HG03196 (cell line): Measurements from ENCODE around the gene IGFL4.
"Not testable (repeated sequence)": the region's sequence is repeated elsewhere in the genome, so short reads cannot be mapped to it uniquely, and the experiment has no call there.

Source experiments
- ATAC-seq: cut with Tn5 transposase; IDR thresholded peaks from one replicate; pipeline ENCODE4 v1.9.1; 2021; ENCODE audit not compliant: unreplicated experiment

Gene IGFL4

GRCh38 chr19:46040952-46041500 is at the start of gene IGFL4:
TSS of gene IGFL4 (minus strand) at chr19:46041002. CDS start at chr19:46040962, 40 bp downstream.
- no peak for ATAC-seq

DNA sequence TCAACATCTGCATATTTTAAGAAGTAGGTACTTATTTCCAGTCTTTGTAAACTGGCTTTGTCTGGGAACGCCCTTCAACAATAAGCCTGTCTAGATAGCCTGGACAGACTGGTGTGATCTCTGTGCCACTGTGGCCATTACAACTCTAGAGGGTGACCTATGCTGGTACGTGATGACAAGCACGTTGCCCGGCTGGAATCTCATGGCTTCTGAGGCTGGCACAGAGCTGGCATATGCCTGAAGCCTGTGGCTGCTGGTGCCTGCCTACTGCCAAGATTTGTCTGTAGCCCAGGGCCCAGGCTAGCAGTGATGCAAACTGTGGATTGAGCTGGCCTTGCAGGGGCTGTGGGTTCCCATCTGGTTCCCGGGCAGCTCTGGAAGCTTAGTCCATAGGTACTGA is 49.6 kb upstream of the IGFL4 start:
- no peak for ATAC-seq

DNA sequence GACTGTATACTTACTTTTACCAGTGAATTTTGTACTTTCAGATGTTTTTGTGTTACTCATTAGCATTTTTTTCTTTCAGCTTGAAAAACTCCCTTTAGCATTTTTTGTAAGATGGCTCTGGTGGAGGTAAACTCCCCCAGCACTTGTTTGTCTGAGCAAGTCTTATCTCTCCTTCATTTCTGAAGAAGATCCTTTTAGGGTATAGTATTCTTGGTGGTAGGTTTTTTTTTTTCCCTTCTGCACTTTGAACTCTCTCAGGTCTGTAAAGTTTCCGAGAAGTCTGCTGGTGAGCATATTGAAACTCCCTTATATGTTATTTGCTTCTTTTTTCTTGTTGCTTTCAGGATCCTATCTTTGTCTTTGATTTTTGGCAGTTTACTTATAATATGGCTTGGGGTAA is 48.6 kb upstream of the IGFL4 start:
- no peak for ATAC-seq

GRCh38 chr19:46088101-46088500 is 47.3 kb upstream of the IGFL4 start:
- ATAC-seq = no peak

GRCh38 chr19:46085888-46086287 is 45.1 kb upstream of the IGFL4 start:
- ATAC-seq = no peak

DNA sequence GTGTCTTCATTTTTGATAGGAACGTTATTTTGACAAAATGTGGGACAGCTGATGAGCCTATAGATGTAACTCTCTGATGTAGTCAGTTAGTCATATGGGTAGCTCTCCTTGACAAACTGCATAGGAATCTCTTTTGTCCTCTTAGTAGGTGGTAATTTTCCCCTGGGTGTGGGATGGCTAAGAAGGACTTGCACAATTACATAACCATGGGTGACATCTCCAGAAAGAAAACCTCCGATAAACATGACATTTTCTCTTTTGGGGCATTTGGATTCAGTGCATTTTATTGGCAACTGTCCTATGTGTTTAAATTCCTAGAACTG is 41.9 kb upstream of the IGFL4 start:
- no peak for ATAC-seq

GRCh38 chr19:46081928-46082727 is 41.3 kb upstream of the IGFL4 start:
- no peak for ATAC-seq

GRCh38 chr19:46080561-46080960 is 39.8 kb upstream of the IGFL4 start:
- ATAC-seq = no peak

DNA sequence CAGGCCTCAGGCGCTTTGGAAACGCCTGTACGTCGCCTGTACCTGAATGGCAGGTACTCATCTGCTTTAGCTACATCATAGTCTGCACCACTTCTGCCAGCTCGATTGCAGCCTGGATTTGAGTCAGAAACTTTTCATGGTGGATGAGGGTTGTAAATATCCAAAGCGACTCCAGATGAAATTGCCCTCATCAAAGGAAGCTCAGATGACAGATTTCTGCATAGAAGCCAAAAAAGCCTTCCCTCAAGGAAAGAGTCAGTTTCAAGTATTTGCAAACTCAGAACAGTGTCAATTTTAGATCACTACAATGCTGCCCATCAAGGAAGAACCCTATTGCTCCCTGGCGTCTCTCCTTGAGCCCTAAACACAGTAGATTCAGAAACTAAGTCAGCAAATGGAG is 38.8 kb upstream of the IGFL4 start:
- ATAC-seq = no peak

- not testable (repeated sequence) for ATAC-seq
Measured at GRCh38 chr19:46078573-46079332, 38.0 kb upstream of the IGFL4 start.

GRCh38 chr19:46077815-46078167 is 37.0 kb upstream of the IGFL4 start:
- no peak for ATAC-seq

GRCh38 chr19:46076951-46077814 is 36.4 kb upstream of the IGFL4 start:
- ATAC-seq = no peak

DNA sequence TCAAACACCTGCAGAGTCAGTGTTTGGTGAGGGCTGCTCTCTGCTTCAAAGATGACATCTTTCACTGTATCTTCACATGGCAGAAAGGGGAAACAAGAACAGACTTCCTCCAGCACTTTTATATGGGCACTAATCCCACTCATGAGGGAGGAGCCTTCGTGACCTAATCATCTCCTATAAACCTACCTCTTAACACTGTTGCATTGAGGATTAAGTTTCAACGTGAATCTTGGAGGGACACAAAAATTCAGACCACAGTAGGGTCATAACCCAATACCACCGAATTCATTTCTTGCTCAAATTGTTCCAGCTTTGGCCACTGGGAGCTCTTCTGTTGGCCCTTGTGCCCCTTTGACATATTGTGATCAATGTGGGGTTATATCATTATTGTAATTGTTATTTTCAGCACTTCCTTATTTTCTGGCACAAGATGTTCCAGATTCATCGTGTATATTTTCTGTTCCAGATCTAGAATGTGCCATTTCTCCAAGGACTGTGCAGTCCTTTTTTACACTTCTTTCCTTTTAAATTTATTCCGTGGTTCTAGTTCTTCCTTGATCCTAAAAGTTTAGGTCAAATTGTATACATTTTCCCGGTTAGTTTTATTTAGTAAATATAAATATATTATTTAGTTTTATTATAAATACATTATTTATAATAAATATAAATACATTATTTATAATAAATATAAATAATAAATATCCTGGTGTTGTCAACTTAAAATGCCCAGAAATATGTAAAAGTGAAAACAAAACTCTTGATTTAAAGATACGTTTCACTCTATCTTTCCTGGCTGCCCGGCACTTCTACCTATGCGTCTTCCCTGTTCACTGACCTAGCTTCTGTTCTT is 35.5 kb upstream of the IGFL4 start:
- no peak for ATAC-seq

- ATAC-seq = no peak
Measured at GRCh38 chr19:46073268-46073922, 32.6 kb upstream of the IGFL4 start.

DNA sequence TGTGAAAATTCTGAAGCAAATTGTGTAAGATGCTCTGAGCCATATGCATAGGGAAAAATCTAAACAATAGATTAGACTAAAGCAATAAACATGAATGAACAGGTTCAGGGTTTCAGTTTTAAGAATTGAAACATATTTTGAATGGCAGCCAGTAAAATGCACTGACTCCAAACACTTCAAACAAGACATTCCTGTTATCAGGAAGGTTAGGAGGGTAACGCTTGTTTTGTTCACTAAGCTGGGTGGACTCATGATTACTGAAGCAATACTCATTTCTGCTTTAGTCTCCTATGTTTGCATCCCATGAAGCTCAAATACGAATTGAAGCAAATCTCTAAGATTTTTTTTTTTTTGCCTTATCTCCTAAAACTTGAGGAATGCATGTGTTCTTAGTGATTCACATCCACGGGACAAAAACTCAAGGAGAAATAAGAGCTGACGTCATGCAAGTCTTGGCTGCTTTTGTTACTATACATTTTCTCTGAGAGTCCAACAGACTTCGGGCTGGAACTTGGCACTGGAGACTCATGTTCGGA is 29.1 kb upstream of the IGFL4 start:
- ATAC-seq = no peak

- no peak for ATAC-seq
Measured at GRCh38 chr19:46068345-46069258, 27.8 kb upstream of the IGFL4 start.

DNA sequence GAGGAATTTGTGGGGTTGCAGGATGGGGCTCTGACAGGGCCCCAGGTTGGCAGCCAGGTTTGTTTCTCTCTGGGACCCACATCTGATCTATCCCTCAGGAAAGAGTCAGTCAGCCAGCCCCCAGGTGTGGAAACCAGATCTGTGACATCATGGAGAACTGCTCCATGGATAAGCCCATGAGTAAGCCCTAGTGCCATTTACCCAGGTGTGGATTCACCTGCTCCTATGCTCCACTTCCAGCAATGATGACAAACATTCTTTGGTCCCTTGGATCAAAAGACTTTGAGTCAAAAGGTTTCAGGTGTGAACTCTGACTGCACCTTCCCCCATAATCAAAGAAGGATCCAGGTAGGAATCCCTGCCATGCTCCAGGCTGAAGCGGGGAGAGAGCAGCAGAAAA is 26.9 kb upstream of the IGFL4 start:
- ATAC-seq = no peak

DNA sequence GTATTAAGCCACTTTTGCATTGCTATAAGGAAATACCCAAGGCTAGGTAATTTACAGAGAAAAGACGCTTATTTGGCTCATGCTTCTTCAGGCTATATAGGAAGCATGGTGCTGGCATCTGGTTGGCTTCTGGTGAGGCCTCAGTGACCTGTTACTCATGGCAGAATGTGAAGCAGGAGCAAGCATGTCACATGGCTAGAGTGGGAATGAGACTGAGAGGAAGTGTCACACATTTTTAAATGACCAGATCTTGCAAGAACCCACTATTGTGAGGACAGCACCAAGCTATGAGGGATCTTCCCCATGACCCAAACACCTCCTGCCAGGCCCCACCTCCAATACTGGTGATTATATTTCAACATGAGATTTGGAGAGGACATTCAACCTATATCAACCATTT is 25.7 kb upstream of the IGFL4 start:
- ATAC-seq = no peak
